HG02798 (cell line): Measurements from ENCODE around the gene PRXL2C.
"Not testable (repeated sequence)": the region's sequence is repeated elsewhere in the genome, so short reads cannot be mapped to it uniquely, and the experiment has no call there.

Experiments used
- ATAC-seq: cut with Tn5 transposase; IDR thresholded peaks from one replicate; pipeline ENCODE4 v1.9.1; 2021; ENCODE audit warnings: mild to moderate bottlenecking; ENCODE audit not compliant: unreplicated experiment, poor library complexity

The PRXL2C gene

DNA sequence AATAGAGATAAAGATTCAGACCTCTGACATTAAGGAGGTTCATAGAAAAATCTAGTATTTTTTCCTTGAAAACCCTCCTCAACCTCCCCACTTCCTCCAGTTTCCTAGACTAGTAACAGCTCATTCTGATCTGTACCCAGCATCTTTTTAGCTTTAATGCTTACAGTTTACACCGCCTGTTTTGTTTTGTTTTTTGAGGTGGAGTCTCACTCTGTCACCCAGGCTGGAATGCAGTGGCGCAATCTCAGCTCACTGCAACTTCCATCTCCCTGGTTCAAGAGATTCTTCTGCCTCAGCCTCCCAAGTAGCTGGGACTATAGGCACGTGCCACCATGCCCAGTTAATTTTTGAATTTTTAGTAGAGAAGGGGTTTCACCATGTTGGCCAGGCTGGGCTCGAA, 40.5 kb downstream of the PRXL2C start:
- ATAC-seq: not testable (repeated sequence)

DNA sequence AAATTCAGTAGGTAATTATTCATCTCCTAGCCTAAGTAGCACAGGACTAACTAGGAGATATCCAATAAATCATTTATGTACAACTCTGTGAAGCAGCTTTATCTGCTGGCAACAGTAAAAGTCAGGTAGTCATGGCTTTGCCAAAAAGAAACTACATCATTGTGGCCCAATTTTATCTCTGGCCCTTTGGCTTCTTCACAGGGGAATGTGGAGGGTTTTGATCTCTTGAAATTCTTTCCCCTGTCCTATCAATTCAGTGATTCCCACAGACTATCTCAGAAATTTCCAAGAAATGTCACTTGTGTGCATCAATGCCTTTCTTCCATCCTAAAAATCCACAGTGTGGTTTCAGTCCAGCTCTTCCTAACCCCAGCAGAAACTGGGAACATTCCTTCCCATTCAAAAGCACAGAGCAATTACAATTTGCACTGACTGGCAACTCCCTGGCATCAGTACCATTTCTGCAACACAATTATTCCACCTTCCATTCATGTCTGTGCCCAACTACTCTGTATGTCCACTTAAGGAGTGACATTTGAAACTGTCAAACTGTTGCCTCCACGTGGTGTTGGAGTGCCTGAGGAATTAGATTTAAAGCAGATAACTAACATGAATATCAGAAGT, 42.0 kb downstream of the PRXL2C start:
- ATAC-seq: no peak

DNA sequence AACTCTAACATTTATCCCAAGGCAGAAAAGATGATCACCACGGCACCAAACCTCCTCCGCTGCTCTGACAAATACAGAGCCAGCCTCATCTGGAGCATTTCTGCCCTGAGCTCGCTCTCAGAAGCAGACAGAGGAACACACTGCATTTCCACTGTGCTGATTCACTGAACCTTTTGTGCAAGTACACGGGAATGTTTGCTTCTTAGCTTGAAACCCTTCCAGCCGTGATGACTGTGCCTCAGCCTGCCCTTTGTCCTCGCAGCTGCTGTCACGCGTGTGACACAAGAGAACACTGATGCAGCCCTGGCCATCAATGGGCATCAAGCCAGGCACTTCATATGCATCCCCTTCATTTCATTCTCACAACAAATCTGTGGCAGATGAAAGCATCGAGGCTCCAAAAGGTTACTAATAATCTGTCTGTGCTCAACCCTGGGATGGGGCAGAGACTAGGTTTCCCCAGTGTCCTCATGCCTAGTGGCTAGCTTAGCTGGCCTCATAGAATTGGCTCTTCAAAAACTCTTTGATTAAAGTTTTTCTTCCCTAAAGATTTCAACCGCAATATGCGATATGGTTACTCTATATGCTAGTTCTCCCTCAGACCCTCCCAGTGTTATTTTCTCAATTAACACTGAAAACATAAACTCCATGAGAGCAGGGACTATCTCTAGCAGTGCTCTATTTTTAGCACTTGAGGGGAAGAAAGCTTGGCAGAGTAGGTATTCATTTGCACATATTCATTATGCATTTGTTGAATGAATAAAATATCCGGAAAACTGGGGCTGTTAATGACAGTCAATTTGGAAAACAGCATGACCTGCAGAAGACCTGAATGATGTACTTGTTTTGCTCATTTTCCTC, 42.8 kb downstream of the PRXL2C start:
- no peak for ATAC-seq

DNA sequence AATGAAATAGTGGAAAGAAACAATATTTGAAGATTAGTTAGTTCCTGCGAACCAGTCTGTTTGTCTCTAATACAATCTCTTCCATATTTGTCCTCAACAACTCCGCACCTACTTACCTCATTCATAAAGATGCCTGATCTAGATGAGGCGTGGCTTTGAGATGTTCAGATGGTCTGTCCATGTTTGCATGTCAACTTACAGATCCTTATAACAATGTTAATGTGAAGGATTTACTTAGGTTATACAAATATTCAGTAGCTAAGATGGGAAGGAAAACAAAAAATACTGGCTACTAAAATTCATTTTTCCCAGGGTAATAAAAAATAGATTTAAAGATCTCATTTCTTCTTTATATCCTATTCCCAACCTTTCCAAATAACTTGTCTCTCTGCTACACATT, 43.8 kb downstream of the PRXL2C start:
- ATAC-seq: no peak

DNA sequence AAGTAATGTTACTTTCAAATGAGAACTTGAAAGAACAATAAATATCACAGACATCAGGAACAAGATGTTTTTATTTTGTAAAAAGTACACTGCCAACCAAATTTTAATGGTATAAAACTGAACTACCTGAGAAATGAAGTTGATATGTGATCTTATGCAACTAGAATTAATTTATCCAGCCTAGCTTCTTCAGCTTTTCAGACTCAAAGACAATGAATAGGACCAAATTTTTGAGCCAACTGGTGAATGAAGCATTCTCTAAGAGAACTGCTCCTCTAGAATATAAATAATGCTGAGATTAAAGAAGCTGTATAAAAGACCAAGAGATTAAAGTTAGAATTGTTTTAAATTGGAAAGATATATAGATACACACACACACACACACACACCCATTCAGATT, 45.4 kb downstream of the PRXL2C start:
- no peak for ATAC-seq

DNA sequence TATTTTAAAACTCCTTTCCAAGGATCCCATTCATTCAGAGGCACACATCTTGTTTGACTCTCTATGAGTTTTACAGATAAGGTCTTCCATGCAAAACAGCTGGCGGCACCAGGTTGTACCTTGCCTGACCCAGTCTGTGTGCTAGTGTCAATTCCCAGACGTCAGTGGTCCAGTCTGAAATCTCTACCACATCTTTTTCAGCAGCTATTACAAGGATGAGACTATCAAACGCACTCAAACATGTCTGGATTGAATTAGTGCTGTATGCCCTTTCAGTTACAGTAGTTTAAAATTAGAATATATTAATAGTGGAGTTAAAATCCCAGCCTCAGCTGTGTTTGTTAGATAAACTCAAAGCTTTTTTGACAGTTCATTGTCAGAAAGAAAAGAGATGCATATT, 47.1 kb downstream of the PRXL2C start:
- ATAC-seq: no peak

DNA sequence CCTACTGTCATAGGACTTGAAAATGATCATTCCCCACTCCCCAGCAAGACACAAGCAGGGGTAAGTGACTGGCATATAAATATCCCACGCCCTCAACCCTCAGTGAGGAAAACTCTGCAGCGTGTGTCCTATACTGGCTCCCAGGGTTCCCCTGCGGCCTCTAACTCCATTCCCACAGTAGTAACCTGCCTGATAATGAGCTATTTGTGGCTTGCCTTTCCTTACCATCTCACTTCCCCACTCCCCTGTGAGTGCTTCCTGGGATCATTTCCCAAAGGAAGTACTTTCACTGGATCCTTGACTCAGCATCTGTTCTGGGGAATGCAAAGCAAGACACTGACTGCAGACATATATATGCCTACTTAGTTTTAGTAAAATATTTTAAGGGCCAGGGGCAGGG, 49.8 kb downstream of the PRXL2C start:
- ATAC-seq: no peak

DNA sequence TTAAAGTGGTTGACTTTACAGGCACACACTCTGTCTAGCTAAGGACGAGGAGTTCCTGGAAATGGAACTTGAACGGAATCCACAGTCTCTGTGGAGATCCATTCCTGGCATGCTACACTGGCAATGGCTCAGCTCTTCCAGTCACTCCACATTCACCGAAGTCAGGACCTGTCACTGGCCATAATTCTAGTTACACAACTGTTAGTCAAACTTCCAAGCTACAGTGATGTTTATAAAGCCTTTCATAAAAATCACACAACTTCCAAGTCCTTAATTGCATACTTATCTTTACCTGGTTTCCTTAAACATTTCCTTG, 51.2 kb downstream of the PRXL2C start:
- ATAC-seq: no peak

DNA sequence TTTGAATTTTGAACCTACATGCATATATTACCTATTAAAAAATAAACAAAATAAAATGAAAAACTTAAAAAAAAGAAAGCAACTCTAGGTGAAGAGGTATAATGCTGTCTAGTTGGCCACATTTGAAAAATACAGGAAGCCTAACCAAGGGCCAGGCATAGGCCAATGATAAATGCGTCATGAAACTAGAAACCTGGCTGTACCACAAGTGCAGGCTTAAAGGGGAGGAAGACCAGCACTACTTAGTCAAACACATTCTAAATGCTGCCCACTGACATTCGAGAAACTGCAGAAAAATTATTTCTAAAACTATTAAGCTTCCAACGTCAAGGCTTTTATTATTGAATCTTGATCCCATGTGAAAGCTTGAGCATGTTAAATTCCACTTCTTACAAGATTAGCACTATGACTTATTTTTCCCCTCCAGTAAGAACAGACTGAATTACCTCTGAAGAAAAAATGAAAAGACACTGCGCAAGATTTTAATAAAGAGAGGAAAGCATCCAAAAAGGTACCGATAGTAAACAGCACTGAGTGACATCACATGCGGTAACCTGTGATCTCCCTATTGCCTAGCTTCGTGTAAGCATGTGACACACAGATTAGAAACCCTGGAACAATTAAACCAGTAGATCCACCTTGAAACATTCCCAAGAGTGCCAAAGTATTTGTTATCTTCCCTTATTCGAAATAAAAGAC, 51.7 kb downstream of the PRXL2C start:
- no peak for ATAC-seq

DNA sequence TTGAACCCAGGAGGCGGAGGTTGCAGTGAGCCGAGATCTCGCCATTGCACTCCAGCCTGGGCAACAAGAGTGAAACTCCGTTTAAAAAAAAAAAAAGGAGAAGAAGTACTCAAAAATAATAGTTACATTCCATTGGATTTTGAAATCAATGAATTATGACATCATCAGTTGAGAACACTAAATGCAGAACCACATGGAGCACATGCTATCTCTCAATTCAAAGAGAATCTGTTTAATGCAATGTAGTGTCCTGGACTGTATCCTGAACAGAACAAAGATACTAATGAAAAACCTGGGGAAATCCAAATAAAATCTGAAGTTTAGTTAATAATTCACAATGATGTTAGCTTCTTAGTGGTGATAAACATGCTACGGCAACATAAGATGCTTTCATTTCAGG, 55.8 kb downstream of the PRXL2C start:
- no peak for ATAC-seq

DNA sequence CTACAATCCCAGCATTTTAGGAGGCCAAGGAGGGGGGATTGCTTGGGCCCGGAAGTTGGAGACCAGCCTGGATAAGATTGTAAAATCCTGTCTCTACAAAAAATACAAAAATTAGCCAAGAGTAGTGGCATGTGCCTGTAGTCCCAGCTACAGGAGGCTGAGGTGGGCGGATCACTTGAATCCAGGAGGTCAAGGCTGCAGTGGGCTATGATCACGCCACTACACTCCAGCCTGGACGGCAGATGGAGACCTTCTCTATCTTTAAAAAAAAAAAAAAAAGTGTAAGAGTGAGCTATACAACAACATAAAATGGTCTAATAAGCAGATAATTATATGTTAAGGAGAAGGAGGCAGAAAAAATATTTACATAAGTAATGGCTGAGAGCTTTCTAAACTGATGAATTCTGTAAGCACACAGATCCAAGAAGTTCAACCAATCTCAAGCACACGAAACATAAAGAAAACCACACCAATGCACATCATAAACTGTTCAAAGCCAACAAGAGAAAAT, 58.5 kb downstream of the PRXL2C start:
- ATAC-seq: no peak
